Fibroblast of skin of back (primary cell): ENCODE data around the gene SLC39A11.

Experiments
- DNase-seq: peaks from one replicate; pipeline ENCODE4 v3.0.0-alpha.2; 2013

SLC39A11 gene

GRCh38 chr17:72677714-72678390, 414.6 kb downstream of the SLC39A11 start:
- DNase-seq: peak; percentile 96

- no peak for DNase-seq
Observed at GRCh38 chr17:72677108-72677507, 415.4 kb downstream of the SLC39A11 start.

GRCh38 chr17:72672729-72673128, 419.8 kb downstream of the SLC39A11 start:
- no peak for DNase-seq

- no peak for DNase-seq
Observed at GRCh38 chr17:72671016-72671415, 421.5 kb downstream of the SLC39A11 start.

- no peak for DNase-seq
Observed at GRCh38 chr17:72667096-72668063, 425.1 kb downstream of the SLC39A11 start.

- no peak for DNase-seq
Observed at GRCh38 chr17:72665852-72666851, 426.3 kb downstream of the SLC39A11 start.

GRCh38 chr17:72662827-72663190, 429.7 kb downstream of the SLC39A11 start:
- no peak for DNase-seq

GRCh38 chr17:72661945-72662826, 430.3 kb downstream of the SLC39A11 start:
- DNase-seq: no peak

GRCh38 chr17:72661116-72661944, 431.2 kb downstream of the SLC39A11 start:
- no peak for DNase-seq

GRCh38 chr17:72660274-72661115, 432.0 kb downstream of the SLC39A11 start:
- DNase-seq: no peak

- DNase-seq: no peak
Observed at GRCh38 chr17:72659811-72660210, 432.7 kb downstream of the SLC39A11 start.

- no peak for DNase-seq
Observed at GRCh38 chr17:72658675-72659074, 433.8 kb downstream of the SLC39A11 start.

- peak; percentile 41 for DNase-seq
Observed at GRCh38 chr17:72657467-72658317, 434.8 kb downstream of the SLC39A11 start.

- DNase-seq: no peak
Observed at GRCh38 chr17:72656130-72656763, 436.2 kb downstream of the SLC39A11 start.

- DNase-seq: no peak
Observed at GRCh38 chr17:72654706-72655105, 437.8 kb downstream of the SLC39A11 start.

- DNase-seq: no peak
Observed at GRCh38 chr17:72651988-72652387, 440.5 kb downstream of the SLC39A11 start.

- DNase-seq: no peak
Observed at GRCh38 chr17:72648702-72649101, 443.8 kb downstream of the SLC39A11 start.

- DNase-seq: no peak
Observed at GRCh38 chr17:72646176-72646575, 446.3 kb downstream of the SLC39A11 start.
